Ovary (tissue), 3 donors: Measurements from ENCODE around the gene TVP23A.

Source experiments
- POLR2A ChIP-seq: fragments of 450-650 bp; IDR thresholded peaks from one replicate; pipeline ENCODE4 v1.6.1; 2017; ENCODE audit warnings: antibody characterized with exemption, mild to moderate bottlenecking, moderate library complexity
- TF ChIP-seq, protein P1 (sequence below), 3 donors: fragments of 450-650 bp in 2 of 3; fragments of 200-600 bp in 1 of 3; IDR thresholded peaks; one replicate each; pipeline versions ENCODE4 v1.5.1 to v1.8.0; 2016 to 2022; ENCODE audit warnings: antibody characterized with exemption in 3 of 3, mild to moderate bottlenecking in 1 of 3
- donor health status: DM: no; HTN: no; CAD: no.

DNA sequence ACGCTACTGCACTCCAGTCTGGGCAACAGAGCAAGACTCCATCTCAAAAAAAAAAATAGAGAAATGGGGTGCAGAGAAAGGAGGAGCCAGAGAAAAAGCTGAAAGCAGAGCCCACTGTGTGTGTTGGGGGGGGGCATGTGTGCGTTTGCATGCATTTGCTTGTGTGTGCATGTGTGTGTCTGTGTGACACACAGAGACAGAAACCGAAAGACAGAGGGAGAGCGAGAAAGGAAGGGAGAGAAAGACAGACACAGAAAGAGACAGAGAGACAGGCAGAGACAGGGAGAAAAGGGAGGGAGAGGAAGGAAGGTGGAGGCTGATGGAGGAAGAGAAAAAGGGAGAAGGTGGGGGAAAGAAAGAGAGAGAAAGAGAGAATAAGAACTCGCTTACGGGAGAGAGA lies 48.6 kb upstream of the TVP23A start:
- TF ChIP-seq, protein P1, sequence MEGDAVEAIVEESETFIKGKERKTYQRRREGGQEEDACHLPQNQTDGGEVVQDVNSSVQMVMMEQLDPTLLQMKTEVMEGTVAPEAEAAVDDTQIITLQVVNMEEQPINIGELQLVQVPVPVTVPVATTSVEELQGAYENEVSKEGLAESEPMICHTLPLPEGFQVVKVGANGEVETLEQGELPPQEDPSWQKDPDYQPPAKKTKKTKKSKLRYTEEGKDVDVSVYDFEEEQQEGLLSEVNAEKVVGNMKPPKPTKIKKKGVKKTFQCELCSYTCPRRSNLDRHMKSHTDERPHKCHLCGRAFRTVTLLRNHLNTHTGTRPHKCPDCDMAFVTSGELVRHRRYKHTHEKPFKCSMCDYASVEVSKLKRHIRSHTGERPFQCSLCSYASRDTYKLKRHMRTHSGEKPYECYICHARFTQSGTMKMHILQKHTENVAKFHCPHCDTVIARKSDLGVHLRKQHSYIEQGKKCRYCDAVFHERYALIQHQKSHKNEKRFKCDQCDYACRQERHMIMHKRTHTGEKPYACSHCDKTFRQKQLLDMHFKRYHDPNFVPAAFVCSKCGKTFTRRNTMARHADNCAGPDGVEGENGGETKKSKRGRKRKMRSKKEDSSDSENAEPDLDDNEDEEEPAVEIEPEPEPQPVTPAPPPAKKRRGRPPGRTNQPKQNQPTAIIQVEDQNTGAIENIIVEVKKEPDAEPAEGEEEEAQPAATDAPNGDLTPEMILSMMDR (IDR thresholded peaks at IDR 0.05) = no peak
- TF ChIP-seq POLR2A = no peak
